SH-SY5Y (cell line): Measurements from ENCODE around the gene ALDOC.

ENCODE experiments used
- GATA2 ChIP-seq: IDR thresholded peaks from 2 replicates; pipeline ENCODE4 v1.6.1; 2011; ENCODE audit warnings: mild to moderate bottlenecking, low read depth, low read length
- GATA3 ChIP-seq: IDR thresholded peaks from 2 replicates; pipeline ENCODE4 v1.6.1; 2011; ENCODE audit warnings: low read depth, mild to moderate bottlenecking, low read length, moderate library complexity

DNA sequence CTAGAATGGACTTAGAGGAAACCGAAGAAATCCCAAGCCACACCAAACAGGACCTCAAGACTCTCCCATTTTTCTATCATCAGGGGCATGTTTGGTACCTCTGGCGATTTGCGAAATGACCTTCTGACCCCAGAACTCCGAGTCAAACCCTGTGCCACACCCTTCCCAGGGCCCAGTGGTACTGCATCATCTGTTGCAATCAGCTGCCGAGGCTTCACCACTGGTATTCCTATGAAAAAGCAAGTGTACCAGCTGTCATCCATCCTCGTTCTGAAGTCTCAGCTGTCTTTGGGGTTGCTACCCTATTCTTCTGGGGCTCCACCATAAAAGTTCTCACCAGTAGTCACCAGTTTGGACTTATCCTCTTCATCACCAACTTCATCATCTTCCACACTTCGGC, 39.6 kb upstream of the ALDOC start:
- TF ChIP-seq GATA2 (no peak), GATA3 (no peak)
